HCT116 (cell line): ENCODE measurements around the gene SUSD4.

Experiments used
- EZH2 ChIP-seq: fragments of 200-600 bp; sonication (generic); IDR thresholded peaks from 2 replicates; pipeline ENCODE4 v1.6.1; 2017; ENCODE audit warnings: antibody characterized with exemption, mixed run types
- JUND ChIP-seq: IDR thresholded peaks from 2 replicates; pipeline ENCODE4 v1.6.1; 2012
- POLR2A ChIP-seq: IDR thresholded peaks from 2 replicates; pipeline ENCODE4 v1.7.0; 2011; ENCODE audit warnings: borderline replicate concordance; ENCODE audit not compliant: insufficient read depth, insufficient read length; ENCODE audit errors: extremely low read depth
- POLR2AphosphoS5 ChIP-seq: IDR thresholded peaks from 2 replicates; pipeline ENCODE4 v1.6.1; 2011; ENCODE audit warnings: mild to moderate bottlenecking, low read depth, low read length, moderate library complexity
- TF ChIP-seq, protein P1 (sequence below), 3 experiments: fragments of 200-600 bp in 1 of 3; sonication (generic) in 1 of 3; IDR thresholded peaks in 2 of 3; conservative IDR thresholded peaks in 1 of 3; 2 replicates each; pipeline ENCODE4 v1.5.1; 2012 to 2017; ENCODE audit warnings: low read depth in 2 of 3, low read length in 2 of 3, antibody characterized with exemption in 1 of 3, borderline replicate concordance in 1 of 3, control low read depth in 1 of 3, mild to moderate bottlenecking in 1 of 3, mixed read lengths in 1 of 3, mixed run types in 1 of 3, moderate library complexity in 1 of 3; ENCODE audit not compliant: insufficient read depth in 1 of 3

DNA sequence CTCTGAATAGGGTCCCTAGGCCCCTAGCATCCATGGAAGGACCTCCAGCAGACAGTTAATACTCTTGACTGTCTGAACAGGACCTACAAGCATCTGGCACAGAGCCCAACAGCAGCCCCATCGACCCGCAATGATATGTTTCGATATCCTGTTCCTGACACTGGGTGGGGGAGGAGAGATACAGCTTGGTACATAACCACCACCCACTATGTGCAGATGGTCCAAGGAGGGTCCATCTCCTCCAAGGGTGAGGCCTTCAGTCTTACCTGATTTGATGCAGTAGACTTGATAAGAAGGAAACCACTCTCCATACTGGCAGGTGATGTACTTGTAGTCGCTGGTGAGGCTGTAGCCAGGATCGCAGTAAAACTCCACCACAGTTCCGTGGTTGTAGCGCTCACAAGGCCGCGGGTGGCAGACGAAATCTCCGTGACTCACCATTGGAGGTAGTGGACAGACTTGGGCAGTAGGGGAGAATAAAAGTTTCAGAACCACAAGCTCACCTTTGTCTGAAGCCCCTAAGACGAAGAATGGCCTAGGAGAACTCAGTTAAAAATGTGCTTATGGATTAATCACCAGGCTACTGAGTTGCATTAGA is 134.9 kb downstream of the SUSD4 start:
- TF ChIP-seq JUND (no peak), POLR2AphosphoS5 (no peak), EZH2 (no peak), POLR2A (no peak)
- TF ChIP-seq, protein P1, sequence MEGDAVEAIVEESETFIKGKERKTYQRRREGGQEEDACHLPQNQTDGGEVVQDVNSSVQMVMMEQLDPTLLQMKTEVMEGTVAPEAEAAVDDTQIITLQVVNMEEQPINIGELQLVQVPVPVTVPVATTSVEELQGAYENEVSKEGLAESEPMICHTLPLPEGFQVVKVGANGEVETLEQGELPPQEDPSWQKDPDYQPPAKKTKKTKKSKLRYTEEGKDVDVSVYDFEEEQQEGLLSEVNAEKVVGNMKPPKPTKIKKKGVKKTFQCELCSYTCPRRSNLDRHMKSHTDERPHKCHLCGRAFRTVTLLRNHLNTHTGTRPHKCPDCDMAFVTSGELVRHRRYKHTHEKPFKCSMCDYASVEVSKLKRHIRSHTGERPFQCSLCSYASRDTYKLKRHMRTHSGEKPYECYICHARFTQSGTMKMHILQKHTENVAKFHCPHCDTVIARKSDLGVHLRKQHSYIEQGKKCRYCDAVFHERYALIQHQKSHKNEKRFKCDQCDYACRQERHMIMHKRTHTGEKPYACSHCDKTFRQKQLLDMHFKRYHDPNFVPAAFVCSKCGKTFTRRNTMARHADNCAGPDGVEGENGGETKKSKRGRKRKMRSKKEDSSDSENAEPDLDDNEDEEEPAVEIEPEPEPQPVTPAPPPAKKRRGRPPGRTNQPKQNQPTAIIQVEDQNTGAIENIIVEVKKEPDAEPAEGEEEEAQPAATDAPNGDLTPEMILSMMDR (IDR thresholded peaks at IDR 0.05 in 2 of 3, conservative IDR thresholded peaks at IDR 0.05 in 1 of 3; ENCODE audit: borderline replicate concordance in 1 of 3, insufficient read depth in 1 of 3, low read depth in 2 of 3, low read length in 2 of 3) = no peak
